Astrocyte of the cerebellum (primary cell): ENCODE results near the gene ZNF330.
"Not testable (repeated sequence)": the region's sequence is repeated elsewhere in the genome, so short reads cannot be mapped to it uniquely, and the experiment has no call there.

ENCODE experiments used
- DNase-seq: peaks from one replicate; pipeline ENCODE4 v3.0.0-alpha.2; 2011; ENCODE audit warnings: low read depth
- H3K4me3 ChIP-seq: 2 replicates; pipeline ENCODE4 v1.5.1; 2011; ENCODE audit warnings: mild to moderate bottlenecking, low read depth, low read length, moderate library complexity
- in situ Hi-C: cut with HindIII; loops from 2 replicates; pipeline ENCODE4 v1.10.0; 2017; ENCODE audit warnings: low sequenced_read_pairs
- TF ChIP-seq, protein P1 (sequence below): IDR thresholded peaks from 2 replicates; pipeline ENCODE4 v1.5.1; 2012; ENCODE audit warnings: low read length, low read depth, moderate library complexity, mild to moderate bottlenecking; ENCODE audit errors: missing control alignments

ZNF330 gene

DNA sequence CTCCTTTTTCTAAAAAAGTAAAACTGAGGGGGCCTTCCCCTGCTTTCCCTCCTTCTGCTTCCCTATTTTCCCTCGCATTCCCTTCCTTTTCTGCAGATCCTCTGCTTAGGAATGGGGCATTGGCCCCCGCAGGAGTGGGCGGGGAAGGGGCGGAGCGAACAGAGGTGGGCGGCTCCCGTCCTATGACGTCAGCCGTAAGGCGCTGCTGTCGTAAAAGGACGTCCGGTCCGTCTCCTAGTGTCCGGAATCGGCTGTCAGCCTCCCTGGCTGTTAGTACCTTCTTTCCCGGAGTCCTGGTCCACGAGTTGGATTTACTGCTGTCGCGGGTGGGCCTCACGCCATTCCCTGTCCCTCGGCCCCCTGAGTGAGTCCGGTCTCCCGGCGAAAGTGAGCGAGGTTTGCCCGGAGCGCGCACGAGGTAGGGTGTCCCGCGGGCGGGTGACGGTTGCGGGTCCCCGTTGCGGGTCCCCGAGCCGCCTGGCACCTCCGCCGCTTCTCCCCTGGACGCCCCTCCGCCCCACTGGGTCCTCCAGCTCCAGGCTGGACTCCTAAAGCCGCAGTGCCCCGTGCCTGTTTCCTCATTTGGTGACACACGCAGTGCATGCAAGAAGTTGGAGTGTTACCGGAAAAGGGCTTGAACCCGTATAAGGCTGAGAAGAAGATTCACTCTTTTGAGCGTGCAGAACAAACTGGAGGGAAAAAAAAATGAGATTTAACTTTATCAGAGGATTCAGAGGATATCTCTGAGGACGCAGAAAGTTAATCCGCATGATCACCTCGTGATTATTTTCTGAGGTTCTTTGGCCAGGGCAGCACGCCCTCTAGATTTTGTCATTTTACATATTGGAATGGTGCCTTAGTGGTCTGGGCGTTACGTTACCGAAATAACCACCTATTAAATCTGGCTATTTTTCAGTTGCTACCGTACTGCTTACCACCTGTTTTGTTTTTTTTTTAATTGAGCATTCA is at the start of gene ZNF330:
TSS of gene ZNF330 (plus strand) at position 205 of the 969 bp plus-strand sequence. CDS start 1,477 bp downstream, outside the sequence.
- peak within 1 kb of the TSS; percentile 97 for H3K4me3 ChIP-seq
- in situ Hi-C loops: no loop called here
- peak; percentile 83 for DNase-seq
- TF ChIP-seq, protein P1, sequence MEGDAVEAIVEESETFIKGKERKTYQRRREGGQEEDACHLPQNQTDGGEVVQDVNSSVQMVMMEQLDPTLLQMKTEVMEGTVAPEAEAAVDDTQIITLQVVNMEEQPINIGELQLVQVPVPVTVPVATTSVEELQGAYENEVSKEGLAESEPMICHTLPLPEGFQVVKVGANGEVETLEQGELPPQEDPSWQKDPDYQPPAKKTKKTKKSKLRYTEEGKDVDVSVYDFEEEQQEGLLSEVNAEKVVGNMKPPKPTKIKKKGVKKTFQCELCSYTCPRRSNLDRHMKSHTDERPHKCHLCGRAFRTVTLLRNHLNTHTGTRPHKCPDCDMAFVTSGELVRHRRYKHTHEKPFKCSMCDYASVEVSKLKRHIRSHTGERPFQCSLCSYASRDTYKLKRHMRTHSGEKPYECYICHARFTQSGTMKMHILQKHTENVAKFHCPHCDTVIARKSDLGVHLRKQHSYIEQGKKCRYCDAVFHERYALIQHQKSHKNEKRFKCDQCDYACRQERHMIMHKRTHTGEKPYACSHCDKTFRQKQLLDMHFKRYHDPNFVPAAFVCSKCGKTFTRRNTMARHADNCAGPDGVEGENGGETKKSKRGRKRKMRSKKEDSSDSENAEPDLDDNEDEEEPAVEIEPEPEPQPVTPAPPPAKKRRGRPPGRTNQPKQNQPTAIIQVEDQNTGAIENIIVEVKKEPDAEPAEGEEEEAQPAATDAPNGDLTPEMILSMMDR: peak; percentile 22

DNA sequence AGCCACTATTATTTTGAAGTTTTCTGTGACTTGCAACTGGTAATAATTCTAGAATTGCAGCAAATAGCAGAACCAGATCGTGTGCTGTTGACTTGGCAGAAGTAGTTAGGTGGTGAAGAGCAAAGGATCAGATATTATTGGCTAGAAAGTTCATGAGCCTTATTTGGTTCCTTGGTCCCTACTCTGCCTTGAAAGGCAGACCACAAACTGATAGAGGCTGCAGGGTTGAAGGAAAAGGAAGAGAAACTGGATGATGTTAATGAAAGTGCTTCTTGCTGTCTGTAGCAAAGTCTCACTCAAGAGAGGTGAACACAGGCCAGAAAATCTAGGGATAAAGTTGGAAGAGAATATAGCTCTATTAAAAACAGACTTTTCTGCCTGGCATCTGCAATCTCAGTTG is 46.2 kb upstream of the ZNF330 start:
- H3K4me3 ChIP-seq: no peak overlapping the region
- no peak for DNase-seq
- TF ChIP-seq, protein P1: no peak
- in situ Hi-C loops: no loop called here

DNA sequence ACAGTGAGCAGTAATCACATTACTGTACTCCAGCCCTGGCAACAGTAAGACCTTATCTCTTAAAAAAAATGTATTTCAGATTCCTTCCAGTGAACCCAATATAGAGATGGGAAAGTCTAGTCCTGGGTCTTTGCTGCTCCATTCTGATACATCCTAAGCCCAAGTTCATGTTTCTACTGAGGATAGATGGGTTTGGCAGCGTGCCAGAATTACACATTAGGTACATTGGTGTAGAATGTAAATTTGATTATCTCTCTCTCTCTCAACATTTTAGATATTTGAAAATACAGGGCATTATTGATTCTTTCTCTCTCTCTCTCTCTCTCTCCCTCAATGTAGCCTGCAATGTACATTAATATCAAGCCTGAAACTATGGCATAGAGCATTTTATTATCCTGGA is 43.5 kb upstream of the ZNF330 start:
- in situ Hi-C loops: no loop called here
- TF ChIP-seq, protein P1: no peak
- no peak for DNase-seq
- H3K4me3 ChIP-seq: no peak overlapping the region

DNA sequence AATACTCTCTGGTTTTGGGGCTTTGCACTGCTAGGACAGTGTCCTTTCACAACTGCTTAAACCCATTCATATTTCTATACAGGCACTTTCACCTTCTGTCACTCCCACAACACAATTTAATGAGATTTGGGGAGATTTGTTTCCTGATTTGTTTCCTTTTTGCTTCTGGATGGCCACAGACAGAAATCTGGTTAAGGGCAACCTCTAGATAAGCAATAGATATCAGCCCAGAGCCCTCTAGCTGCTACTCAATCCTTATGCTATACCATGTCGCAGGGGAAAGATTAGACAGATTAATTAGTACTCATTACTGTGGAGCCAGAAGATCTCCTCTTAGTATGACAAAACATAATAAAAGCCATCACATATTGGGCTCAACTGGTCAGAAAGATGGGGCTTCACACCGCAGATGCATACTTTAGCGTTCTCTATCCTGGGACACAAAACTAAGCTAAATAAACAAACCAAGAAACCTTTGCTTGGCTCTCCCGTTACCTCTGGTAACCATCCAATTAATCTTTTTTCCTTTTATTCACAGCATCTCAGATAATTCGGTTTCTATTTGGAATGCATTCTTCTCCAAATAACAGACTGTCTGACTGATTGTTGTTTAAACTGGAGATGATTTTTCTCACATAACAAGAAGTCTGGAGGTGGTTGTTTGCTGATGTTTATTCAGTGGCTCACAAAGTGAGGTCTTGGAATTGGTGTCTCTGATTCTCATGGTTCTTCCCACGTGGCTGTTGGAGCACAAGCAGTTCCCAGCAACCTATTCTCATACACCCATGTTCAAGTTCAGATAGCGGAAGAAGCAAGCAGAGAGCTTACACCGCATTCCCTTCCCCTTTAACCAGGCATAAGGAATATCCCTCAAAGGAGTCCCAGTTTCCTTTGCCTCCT is 41.0 kb upstream of the ZNF330 start:
- TF ChIP-seq, protein P1: no peak
- H3K4me3 ChIP-seq: no peak overlapping the region
- in situ Hi-C loops: no loop called here
- DNase-seq: no peak

DNA sequence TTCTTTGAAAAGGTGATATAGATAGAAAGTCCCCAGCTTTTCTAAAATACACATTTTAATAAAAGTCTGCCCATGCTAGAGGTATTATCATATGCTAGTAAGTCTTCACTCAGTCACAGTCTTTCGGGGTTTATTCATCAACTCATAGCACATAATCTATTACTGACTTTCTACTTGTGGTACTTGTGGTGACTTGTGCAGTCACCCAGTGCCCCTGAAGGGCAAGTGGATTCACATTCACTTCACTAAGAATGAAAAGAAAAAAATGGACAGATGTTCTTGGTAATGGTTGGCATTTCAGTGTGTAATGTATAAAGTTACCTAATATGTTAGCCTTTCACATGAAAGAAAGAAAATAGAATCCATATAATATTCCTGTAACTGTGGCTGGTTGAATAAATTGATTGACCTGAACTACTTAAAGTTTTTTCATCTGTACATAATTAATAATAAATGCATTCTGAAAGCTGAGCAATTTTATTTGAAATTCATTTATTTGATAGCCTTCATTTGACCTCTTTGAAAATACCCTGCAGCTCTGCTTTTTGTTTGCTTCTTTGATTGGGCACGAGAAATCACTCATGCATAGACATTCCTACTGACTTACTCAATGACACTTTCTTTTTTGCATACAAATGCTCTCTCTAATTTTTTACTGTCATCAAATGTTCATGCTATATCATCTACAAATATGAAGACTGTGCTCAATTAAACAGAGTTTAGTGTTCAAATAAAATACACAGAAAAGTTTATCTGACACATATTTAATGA is 39.5 kb upstream of the ZNF330 start:
- in situ Hi-C loops: no loop called here
- no peak for DNase-seq
- TF ChIP-seq, protein P1: no peak
- no peak overlapping the region for H3K4me3 ChIP-seq

DNA sequence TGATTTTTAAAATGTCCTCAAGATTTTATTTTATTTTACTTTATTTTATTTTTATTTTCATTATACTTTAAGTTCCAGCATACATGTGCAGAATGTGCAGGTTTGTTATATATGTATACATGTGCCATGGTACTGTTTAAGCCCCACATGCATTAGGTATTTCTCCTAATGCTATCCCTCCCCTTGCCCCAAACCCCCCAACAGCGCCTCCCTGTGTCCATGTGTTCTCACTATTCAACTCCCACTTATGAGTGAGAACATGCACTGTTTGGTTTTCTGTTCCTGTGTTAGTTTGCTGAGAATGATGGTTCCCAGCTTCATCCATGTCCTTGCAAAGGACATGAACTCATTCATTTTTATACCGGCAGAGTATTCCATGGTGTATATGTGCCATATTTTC is 37.2 kb upstream of the ZNF330 start:
- H3K4me3 ChIP-seq, DNase-seq, in situ Hi-C loops: not testable (repeated sequence)
